CD4-positive, alpha-beta T cell treated with Interleukin-2 at 100 ng/mL for 4 hours (primary cell): ENCODE measurements around the gene MAN1A2.
A peak's percentile ranks its signal among the peaks of the same experiment; 100 is the strongest.

Source experiments
- DNase-seq: peaks from one replicate; pipeline ENCODE4 v3.0.0-alpha.2; 2020; ENCODE audit warnings: low spot score

The MAN1A2 gene

GRCh38 chr1:117559985-117560384, 192.7 kb downstream of the MAN1A2 start:
- DNase-seq, result no peak

- no peak for DNase-seq
These were observed 193.8 kb downstream of the MAN1A2 start for GRCh38 chr1:117561071-117561470.

GRCh38 chr1:117561551-117561950, 194.3 kb downstream of the MAN1A2 start:
- no peak for DNase-seq

- no peak for DNase-seq
These were observed 195.6 kb downstream of the MAN1A2 start for GRCh38 chr1:117562581-117563491.

GRCh38 chr1:117563492-117563875, 196.2 kb downstream of the MAN1A2 start:
- DNase-seq, result no peak

- no peak for DNase-seq
These were observed 197.2 kb downstream of the MAN1A2 start for GRCh38 chr1:117564227-117565075.

- DNase-seq, result no peak
These were observed 197.9 kb downstream of the MAN1A2 start for GRCh38 chr1:117565076-117565556.

- no peak for DNase-seq
These were observed 198.7 kb downstream of the MAN1A2 start for GRCh38 chr1:117565745-117566455.

GRCh38 chr1:117566556-117566955, 199.3 kb downstream of the MAN1A2 start:
- no peak for DNase-seq

- no peak for DNase-seq
These were observed 200.2 kb downstream of the MAN1A2 start for GRCh38 chr1:117567435-117567834.

- no peak for DNase-seq
These were observed 200.7 kb downstream of the MAN1A2 start for GRCh38 chr1:117567976-117568375.

- DNase-seq, result no peak
These were observed 201.8 kb downstream of the MAN1A2 start for GRCh38 chr1:117568999-117569398.

GRCh38 chr1:117569856-117570255, 202.6 kb downstream of the MAN1A2 start:
- DNase-seq, result no peak

GRCh38 chr1:117570988-117571409, 203.8 kb downstream of the MAN1A2 start:
- no peak for DNase-seq

- DNase-seq, result no peak
These were observed 204.2 kb downstream of the MAN1A2 start for GRCh38 chr1:117571496-117571895.

- peak; percentile 37 for DNase-seq
These were observed 205.3 kb downstream of the MAN1A2 start for GRCh38 chr1:117572546-117572945.

GRCh38 chr1:117573386-117574023, 206.3 kb downstream of the MAN1A2 start:
- no peak for DNase-seq

- DNase-seq, result no peak
These were observed 207.0 kb downstream of the MAN1A2 start for GRCh38 chr1:117574161-117574835.

GRCh38 chr1:117575586-117576225, 208.5 kb downstream of the MAN1A2 start:
- DNase-seq, result no peak

- no peak for DNase-seq
These were observed 209.0 kb downstream of the MAN1A2 start for GRCh38 chr1:117576236-117576635.
